Left forelimb (tissue), 1 donor: ENCODE data around the gene ESYT1.

Source experiments
- DNase-seq: peaks from one replicate; pipeline ENCODE4 v3.0.0-alpha.2; 2018; ENCODE audit warnings: low spot score

ESYT1 gene

GRCh38 chr12:56188131-56188777 is 60.2 kb downstream of the ESYT1 start:
- no peak for DNase-seq

- DNase-seq, result no peak
These were observed 60.7 kb downstream of the ESYT1 start for GRCh38 chr12:56188778-56189098.

- peak; percentile 92 for DNase-seq
These were observed 61.2 kb downstream of the ESYT1 start, which contains the start of gene SMARCC2 for GRCh38 chr12:56189099-56189917. Gene SMARCC2 (minus strand): TSS chr12:56189483. CDS start chr12:56189461, 22 bp downstream.

GRCh38 chr12:56189918-56190694 is 62.0 kb downstream of the ESYT1 start:
- peak; percentile 95 for DNase-seq

GRCh38 chr12:56190695-56191155 is 62.7 kb downstream of the ESYT1 start:
- no peak for DNase-seq

- no peak for DNase-seq
These were observed 64.5 kb downstream of the ESYT1 start for GRCh38 chr12:56192582-56192981.

GRCh38 chr12:56193025-56193578 is 65.0 kb downstream of the ESYT1 start:
- DNase-seq, result no peak
